ENCODE results near the gene ATL1.
"Not testable (repeated sequence)": the region's sequence is repeated elsewhere in the genome, so short reads cannot be mapped to it uniquely, and the experiment has no call there.

ATL1 gene

GRCh38 chr14:50534997-50535396, 24.9 kb upstream of the ATL1 start:
- no peak for DNase-seq (ENCODE audit: low spot score)

- not testable (repeated sequence) for DNase-seq (ENCODE audit: low spot score)
These were observed 21.9 kb upstream of the ATL1 start for GRCh38 chr14:50538034-50538433.

- no peak for DNase-seq (ENCODE audit: low spot score)
These were observed 20.9 kb upstream of the ATL1 start for GRCh38 chr14:50539051-50539450.

GRCh38 chr14:50541159-50541567, 18.8 kb upstream of the ATL1 start:
- no peak for DNase-seq (ENCODE audit: low spot score)

GRCh38 chr14:50542941-50543418, 17.0 kb upstream of the ATL1 start:
- DNase-seq (ENCODE audit: low spot score), result no peak

GRCh38 chr14:50544911-50545310, 15.0 kb upstream of the ATL1 start:
- no peak for DNase-seq (ENCODE audit: low spot score)

- DNase-seq (ENCODE audit: low spot score), result no peak
These were observed 14.3 kb upstream of the ATL1 start for GRCh38 chr14:50545618-50546017.

- no peak for DNase-seq (ENCODE audit: low spot score)
These were observed 9.7 kb upstream of the ATL1 start for GRCh38 chr14:50550294-50550693.

- no peak for DNase-seq (ENCODE audit: low spot score)
These were observed 8.1 kb upstream of the ATL1 start for GRCh38 chr14:50551877-50552276.

- DNase-seq (ENCODE audit: low spot score), result not testable (repeated sequence)
These were observed 7.1 kb upstream of the ATL1 start for GRCh38 chr14:50552796-50553195.

- DNase-seq (ENCODE audit: low spot score), result peak; percentile 32
These were observed 963 bp downstream of the ATL1 start for GRCh38 chr14:50560931-50561285.

- no peak for DNase-seq (ENCODE audit: low spot score)
These were observed 2.9 kb downstream of the ATL1 start for GRCh38 chr14:50562841-50563240.

- DNase-seq (ENCODE audit: low spot score), result no peak
These were observed 9.8 kb downstream of the ATL1 start for GRCh38 chr14:50569714-50570274.

GRCh38 chr14:50573862-50574261, 13.9 kb downstream of the ATL1 start:
- DNase-seq (ENCODE audit: low spot score), result no peak

- DNase-seq (ENCODE audit: low spot score), result no peak
These were observed 15.8 kb downstream of the ATL1 start for GRCh38 chr14:50575769-50576168.

GRCh38 chr14:50577982-50578381, 18.0 kb downstream of the ATL1 start:
- DNase-seq (ENCODE audit: low spot score), result no peak

- DNase-seq (ENCODE audit: low spot score), result no peak
These were observed 18.5 kb downstream of the ATL1 start for GRCh38 chr14:50578433-50578832.

- DNase-seq (ENCODE audit: low spot score), result no peak
These were observed 30.5 kb downstream of the ATL1 start for GRCh38 chr14:50590464-50590863.

GRCh38 chr14:50594577-50595316, 34.8 kb downstream of the ATL1 start:
- DNase-seq (ENCODE audit: low spot score), result no peak

- no peak for DNase-seq (ENCODE audit: low spot score)
These were observed 38.8 kb downstream of the ATL1 start for GRCh38 chr14:50598765-50599164.

GRCh38 chr14:50599700-50600444, 39.9 kb downstream of the ATL1 start:
- DNase-seq (ENCODE audit: low spot score), result no peak

- DNase-seq (ENCODE audit: low spot score), result no peak
These were observed 40.9 kb downstream of the ATL1 start for GRCh38 chr14:50600849-50601248.

GRCh38 chr14:50601394-50601793, 41.4 kb downstream of the ATL1 start:
- no peak for DNase-seq (ENCODE audit: low spot score)
